AG10803 (cell line): Measurements from ENCODE around the gene MORN2.

Experiments
- DNase-seq: peaks from one replicate; pipeline ENCODE4 v3.0.0; 2010; ENCODE audit warnings: low read depth
- H3K4me3 ChIP-seq: 2 replicates; pipeline ENCODE4 v1.5.1; 2011; ENCODE audit warnings: mild to moderate bottlenecking, low read length, control low read depth
- CTCF ChIP-seq: conservative IDR thresholded peaks from 2 replicates; pipeline ENCODE4 v1.5.1; 2011; ENCODE audit warnings: mild to moderate bottlenecking, low read length, control low read depth, inconsistent platforms

The MORN2 gene

DNA sequence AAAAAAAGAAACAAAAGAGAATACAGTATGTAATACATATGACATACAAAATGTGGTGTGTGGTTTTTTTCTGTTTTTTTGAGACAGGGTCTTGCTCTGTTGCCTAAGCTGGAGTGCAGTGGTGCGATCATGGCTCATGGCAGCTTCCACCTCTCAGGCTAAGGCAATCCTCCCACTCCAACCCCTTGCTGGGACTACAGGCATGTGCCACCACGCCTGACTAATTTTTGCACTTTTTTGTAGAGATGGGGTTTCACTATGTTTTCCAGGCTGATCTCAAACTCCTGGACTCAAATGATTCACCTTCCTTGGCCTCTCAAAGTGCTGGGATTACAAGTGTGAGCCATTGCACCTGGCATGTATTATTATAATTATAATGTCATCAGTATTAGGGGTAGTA lies 39.0 kb upstream of the MORN2 start:
- no peak for DNase-seq
- no peak for TF ChIP-seq CTCF

GRCh38 chr2:38850045-38850444 lies 25.7 kb upstream of the MORN2 start:
- no peak for DNase-seq
- no peak for TF ChIP-seq CTCF
- H3K4me3 ChIP-seq, result no peak overlapping the region

More for the DNA sequence above, 39.0 kb upstream of the MORN2 start:
- no peak overlapping the region for H3K4me3 ChIP-seq

- DNase-seq, result peak; percentile 58
- TF ChIP-seq CTCF, result no peak
- H3K4me3 ChIP-seq, result no peak overlapping the region
Observed at GRCh38 chr2:38856165-38856564, 19.6 kb upstream of the MORN2 start.

GRCh38 chr2:38862476-38862875 lies 13.3 kb upstream of the MORN2 start:
- TF ChIP-seq CTCF, result no peak
- DNase-seq, result no peak
- H3K4me3 ChIP-seq, result no peak overlapping the region

DNA sequence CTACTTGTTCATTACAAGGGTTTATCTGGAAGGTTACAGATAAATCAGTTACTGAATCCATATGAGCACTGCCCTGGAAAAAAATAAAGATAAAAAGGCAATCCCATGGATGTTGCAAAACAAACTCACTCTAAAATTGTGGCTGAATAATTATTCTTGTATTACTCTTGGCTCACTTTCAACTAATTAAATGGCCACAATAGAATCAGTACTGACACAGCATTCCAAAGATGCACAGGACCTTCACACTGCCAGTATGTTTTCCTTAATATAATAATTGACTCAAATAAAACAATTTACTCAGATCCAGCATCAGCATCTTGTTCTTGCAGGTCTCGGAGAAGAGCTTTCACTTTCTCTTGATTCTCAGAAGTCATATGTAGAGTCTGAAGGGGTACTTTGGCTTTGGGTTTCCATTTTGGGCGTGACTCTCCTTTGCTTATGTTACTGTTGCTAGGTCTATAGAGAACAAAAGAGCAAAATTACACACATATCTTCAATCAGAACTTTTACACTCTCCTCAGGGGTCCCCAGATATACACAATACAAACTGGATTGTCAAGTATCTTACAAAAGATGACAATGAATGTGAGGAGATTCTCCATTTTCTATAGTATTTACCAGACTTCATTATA lies 12.6 kb upstream of the MORN2 start:
- no peak overlapping the region for H3K4me3 ChIP-seq
- DNase-seq, result no peak
- no peak for TF ChIP-seq CTCF

- no peak for TF ChIP-seq CTCF
- H3K4me3 ChIP-seq, result no peak overlapping the region
Observed at GRCh38 chr2:38866773-38867443, 8.9 kb upstream of the MORN2 start.

DNA sequence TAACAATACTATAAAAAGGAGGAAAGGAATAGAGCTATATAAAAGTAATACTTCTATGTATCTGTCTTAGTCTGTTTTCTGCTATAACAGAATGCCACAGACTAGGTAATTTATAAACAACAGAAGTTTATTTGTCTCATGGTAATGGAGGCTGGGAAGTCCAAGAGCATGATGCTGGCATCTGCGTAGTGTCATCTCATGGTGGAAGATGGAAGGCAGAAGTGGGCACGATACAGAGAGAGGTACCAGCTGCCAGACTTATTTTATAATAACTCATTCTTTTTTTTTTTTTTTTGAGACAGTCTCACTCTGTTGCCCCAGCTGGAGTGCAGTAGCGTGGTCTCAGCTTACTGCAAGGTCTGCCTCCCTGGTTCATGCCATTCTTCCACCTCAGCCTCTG lies 4.3 kb upstream of the MORN2 start:
- no peak for TF ChIP-seq CTCF
- no peak overlapping the region for H3K4me3 ChIP-seq
- no peak for DNase-seq

More at GRCh38 chr2:38866773-38867443, 8.9 kb upstream of the MORN2 start:
- no peak for DNase-seq
